HG02981 (cell line): ENCODE results near the gene GLCE.
"Not testable (repeated sequence)": the region's sequence is repeated elsewhere in the genome, so short reads cannot be mapped to it uniquely, and the experiment has no call there.

Source experiments
- ATAC-seq: cut with Tn5 transposase; IDR thresholded peaks from one replicate; pipeline ENCODE4 v1.9.1; 2021; ENCODE audit warnings: mild to moderate bottlenecking, moderate library complexity; ENCODE audit not compliant: unreplicated experiment

GLCE gene

DNA sequence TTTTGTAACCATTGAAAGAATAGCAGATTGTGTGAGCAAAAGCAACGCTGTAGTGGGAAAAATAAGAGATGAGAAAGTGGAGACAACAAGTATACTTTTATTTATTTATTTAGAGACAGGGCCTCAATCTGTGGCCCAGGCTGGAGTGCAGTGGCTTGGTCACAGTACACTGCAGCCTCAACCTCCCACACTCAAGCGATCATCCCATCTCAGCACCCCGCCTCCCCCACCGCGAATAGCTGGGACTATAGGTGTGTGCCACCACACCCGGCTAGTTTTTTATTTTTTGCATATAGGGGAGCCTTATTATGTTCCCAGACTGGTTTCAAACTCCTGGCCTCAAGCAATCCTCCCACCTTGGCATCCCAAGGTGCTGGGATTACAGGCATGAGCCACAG, 1.6 kb upstream of the GLCE start:
- ATAC-seq: no peak

DNA sequence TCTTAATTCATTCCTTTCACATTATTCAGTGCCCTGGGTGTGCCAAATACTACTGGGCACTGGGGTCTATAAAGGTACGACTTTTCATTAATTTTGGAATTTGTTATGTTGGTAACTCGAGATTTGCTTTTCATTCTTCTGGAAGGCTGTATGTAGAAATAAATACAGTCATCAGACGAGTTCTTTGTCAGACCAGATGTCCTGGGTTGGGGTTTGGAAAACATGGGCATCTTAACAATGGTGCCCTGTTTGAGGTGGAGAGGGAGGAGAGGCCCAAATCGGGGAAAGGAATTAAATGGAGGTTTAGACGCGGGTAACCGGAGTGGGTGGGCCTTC, 662 bp upstream of the GLCE start:
- no peak for ATAC-seq

DNA sequence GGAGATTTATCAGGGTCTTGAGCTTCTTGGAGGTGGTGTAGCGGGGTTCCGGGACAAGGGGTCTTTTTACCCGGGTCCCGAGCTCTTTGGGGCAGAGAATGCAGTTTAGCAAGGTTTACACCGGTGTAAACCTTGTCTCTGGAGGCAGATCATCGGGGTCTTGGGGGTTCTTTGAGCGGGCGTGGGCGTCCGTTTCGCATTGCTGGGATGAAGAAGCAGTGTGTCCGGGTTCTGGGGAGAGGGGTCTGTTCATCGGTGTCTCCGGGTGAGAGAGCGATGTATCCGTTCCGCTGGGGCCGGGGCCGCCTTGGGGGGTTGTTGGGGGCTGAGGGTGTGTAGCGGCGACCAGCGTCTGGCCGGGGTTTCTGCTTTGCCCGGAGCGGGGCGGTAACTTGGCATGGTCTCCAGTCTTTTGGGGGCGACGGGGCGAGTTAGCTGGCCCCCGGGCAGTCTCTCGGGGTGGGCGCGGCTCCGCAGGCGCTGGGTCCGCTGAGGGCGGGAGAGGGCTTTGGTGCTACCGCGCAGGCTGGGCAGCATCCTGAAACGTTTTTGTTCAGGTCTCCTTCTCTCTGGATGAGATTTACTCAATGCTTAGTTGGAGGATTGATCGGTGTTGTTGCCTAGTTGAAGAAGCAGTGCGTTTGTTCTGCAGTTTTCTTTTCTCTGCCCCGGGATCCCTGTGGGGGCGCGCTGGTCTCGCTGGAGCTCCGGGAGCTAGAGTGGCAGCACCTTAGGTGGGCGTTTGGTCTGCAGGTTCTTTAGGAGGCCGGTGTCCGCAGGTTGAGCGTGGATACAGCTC, 843 bp downstream of the GLCE start:
- ATAC-seq: no peak

DNA sequence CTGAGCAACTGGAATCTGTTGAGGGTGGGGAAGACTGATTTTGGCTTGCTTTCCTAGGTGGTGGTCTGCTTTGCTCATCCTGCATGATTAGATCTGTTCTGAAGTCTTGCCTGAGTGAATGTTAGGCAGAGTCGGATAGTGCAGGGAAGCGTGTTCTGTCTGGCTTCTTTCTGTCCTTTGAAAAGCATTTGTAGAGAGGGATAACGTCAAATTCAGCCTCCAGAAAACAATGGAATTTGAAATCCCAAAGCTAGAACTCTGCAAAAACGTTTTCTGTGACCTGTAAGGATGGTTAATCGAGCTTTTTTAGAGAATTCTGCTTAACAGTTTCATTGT, 1.4 kb downstream of the GLCE start:
- no peak for ATAC-seq

DNA sequence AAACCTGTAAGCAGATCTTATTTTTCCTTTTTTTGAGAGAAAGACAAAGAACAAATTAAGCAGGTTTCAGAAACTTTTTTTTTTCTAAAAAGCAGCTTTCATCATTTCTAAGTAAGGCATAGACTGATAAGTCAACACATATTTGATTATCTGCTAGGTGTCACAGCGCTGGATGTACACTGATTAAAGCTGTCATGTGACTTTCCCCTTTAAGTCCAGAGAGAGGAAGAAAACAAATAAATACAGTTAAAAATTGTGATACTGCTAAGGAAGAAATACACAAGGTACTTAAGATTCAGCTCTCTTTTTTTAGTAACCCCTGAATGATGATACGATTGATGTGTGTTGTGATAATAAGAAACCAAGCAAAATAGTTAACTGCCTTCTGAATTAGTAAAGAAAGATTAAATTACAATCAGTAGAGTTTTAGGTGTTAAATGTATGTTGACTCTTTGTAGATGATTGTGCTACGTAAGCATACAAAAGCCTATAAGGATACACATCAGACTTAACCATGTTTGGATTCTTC, 2.8 kb downstream of the GLCE start:
- no peak for ATAC-seq

DNA sequence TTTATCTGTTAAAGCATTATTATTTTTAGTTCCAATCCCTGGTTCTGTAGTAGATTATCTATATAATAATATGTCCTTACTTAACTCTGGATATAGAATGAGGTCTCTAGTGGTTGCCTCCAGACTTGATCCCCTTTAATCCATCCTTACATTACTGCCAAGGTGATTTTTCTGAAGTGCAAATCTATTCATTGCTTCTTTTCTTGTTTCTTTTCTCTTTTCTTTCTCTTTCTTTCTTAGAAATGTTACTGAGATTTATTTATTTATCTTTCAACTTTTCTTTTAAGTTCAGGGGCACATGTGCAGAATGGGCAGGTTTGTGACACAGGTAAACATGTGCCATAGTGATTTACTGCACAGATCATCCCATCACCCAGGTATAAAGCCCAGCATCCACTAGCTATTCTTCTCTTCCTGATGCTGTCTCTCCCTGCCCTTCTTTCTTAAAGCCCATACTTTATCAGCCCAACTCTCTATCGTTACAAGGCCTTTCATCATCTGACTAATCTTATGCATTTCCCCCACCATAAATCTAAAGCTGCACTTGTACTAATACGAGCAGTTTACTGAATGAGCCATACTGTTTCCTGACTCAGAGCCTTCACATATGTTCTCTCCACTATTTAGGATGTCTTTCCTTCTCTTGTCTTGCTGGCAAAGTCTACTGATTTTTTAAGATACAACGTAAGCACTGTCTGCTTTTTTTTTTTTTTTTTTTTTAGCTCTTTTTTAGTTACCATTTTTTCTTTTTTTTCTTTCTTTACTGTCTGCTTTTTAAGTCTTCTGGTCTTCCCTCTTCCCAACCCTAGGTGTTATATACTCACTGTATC, 4.6 kb downstream of the GLCE start:
- ATAC-seq: no peak

DNA sequence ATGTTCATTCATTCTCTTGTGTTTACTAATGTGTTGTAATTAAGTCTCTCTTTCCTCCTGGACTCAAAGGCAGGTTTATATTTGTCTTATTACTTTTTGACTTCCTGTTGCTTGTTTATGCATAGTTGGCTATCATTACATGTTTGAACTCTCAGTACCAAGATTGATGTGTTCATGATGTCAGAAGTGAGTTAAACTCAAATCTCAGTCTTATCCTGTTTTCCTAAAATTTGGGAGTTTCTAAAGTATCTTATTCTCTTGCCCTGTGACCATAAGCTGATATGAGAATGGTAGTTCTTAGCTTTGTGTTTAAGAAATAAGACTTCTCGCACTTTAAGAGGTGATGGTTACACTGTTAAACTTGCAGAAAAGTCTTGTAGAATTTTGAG, 5.2 kb downstream of the GLCE start:
- no peak for ATAC-seq

DNA sequence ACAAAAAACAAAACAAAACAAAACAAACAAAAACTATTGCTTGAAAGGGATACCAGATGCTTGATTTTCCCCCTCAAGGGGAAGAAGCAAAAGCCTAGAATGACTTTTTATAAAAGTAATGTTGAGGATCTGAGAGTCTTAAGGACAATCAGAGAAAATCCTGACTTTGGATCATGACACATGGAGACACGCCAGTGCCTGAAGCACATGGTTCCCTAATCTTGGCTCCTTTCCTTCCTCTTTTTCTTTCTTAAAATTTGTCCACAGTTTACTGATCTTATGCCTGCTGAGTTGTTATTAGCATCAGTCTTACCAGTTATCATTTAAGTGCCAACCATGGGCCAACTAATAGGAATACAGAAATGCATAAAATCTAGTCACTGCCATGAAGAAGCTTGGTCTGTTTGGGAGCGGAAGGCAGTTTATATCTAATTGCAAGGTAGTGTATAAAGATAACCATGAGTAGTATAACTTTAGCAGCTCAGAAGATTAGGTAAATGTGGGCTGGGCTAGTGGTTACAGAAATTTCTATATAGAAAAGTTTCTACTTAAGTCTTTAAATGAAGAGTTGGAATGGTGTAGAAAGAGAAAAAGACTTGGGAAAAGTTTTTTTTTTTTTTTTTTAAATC, 6.9 kb downstream of the GLCE start:
- ATAC-seq: no peak

DNA sequence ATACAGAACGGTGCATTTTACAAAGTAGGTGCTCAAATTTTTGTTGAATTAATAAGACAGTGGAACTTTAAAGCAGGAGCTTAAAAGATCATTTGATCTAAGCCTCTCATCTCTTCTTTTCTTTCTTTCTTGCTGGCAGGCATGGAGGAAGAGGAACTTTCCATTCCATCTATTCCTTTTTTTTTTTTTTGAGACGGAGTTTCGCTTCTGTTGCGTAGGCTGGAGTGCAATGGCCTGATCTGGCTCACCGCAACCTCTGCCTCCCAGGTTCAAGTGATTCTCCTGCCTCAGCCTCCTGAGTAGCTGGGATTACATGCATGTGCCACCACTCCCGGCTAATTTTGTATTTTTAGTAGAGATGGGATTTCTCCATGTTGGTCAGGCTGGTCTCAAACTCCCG, 7.9 kb downstream of the GLCE start:
- not testable (repeated sequence) for ATAC-seq

DNA sequence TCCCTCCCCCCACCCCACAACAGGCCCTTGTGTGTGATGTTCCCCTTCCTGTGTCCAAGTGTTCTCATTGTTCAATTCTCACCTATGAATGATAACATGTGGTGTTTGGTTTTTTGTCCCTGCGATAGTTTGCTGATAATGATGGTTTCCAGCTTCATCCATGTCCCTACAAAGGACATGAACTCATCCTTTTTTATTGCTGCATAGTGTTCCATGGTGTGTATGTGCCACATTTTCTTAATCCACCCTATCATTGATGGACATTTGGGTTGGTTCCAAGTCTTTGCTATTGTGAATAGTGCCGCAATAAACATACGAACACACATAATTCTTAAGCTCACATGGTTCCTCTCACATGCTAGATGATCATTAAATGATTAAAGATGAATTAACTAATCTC, 9.1 kb downstream of the GLCE start:
- not testable (repeated sequence) for ATAC-seq

DNA sequence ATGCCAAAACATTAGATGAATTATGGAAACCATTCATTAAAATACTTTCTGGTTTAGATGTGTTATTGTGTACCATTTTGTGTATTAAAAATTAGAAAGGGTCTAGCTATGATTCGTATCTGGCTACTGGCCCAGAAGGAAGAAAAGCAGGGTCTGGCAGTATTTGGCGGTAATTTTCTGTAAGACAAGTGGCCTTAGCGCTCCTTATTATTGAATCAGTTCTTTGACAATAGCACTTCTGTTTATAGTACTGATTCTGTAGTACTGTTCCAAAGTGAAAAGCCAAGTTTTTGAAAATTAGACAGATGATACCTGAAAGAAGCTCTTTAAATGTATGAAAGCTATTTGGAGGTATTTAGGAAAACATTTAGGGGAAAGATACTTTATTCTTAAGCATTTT, 10.2 kb downstream of the GLCE start:
- ATAC-seq: no peak

DNA sequence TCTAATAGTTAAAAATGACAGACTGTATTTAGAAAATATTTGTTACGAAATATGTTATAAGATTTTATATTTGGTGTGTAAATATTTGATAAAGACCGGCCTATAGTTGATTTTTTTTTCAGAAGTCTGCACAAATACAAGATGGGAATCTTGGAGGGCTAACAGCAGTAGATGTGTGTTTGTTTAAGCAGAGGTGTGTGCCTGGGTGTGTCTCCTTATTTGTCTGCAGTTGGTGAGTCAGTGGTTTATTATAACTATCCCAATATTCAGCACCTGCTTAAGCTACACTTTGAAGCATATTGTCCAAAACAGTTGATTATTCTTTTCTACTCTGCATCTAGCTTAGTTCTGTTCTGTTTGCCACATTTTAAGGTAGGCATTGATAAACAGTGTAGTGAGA, 12.4 kb downstream of the GLCE start:
- ATAC-seq: no peak

DNA sequence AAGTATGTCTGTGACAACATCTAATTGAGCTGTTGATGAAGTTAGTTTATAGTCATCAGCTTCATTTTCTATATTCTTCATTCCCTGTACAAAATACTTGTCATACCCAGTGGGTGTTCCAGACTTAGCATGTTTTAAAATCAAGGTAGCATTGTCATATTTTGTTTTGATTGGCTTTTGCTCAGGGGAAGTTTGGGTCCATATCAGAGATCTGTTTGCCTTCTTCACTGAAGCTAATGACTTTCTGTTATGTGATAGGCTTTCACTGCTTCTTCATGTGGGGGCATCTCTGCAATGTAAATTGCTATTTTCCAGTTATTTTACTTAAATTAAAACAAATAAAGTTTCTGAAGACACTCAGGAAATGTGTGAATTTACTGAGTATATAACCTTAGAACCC, 15.1 kb downstream of the GLCE start:
- no peak for ATAC-seq

DNA sequence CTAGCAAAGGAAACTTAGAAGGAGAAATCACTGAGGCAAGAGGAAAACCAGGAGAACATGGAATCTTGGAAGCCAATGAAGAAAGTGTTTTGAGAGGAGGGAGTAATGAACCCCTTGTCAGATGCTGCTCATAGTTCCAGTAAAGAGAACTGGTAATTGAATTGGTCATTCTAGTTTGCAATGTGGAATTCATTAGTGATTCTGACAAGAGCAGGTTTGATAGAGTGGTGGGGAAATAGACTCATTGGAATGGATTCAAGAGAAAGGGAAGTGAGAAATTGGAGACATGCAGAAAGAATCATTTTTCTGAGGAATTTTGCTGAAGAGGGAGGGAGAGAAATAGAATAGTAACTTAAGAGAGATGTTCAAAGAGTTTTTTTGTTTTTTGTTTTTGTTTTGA, 21.0 kb downstream of the GLCE start:
- ATAC-seq: no peak

DNA sequence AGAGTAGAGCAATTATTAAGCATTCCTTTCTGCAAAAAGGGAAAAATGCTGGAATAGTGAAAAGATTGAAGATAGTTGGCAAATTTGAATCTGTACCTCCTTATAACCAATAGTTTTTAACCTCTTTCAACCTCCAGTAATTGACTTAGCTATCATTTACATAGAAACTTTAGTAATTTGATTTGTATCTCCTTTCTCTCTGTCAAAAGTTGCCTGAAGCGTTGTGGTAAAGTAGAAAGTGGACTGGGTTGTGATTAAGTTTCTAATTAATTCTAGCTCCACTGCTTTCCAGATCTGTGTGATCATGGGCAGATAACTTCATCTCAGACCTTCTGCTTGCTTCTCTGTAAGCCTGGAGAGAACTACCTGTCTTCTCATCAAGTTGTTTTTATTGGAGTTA, 24.8 kb downstream of the GLCE start:
- ATAC-seq: no peak

DNA sequence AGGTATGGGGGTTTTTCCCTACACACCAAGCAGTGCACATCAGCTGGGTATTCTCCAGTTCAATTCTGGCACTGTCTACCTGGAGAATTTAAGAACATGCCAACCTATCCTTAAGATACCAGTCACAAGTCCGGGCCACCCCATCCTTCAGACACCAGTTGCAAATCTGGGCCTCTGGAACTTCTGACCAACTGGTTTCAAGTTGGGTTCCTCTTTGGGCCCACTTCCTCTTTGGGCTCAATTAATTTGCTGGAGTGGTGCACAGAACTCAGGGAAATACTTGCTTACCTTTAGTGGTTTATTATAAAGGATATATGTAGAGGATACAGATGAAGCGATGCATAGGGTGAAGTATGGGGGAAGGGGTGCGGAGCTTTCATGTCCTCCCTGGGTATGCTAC, 25.3 kb downstream of the GLCE start:
- ATAC-seq: no peak

DNA sequence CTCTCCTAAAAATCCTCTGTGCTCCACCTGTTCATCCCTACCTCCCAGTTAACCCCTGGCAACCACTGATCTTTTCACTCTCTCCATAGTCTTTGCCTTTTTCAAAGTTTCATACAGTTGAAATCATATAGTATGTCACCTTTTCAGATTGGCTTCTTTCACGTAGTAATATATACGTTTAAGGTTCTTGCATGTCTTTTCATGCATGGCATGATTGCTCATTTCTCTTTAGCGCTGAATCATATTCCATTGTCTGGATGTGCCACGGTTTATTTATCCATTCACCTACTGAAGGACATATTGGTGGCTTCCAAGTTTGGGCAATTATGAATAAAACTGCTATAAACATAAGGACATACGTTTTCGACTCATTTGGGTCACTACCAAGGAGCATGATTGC, 28.7 kb downstream of the GLCE start:
- ATAC-seq: no peak

DNA sequence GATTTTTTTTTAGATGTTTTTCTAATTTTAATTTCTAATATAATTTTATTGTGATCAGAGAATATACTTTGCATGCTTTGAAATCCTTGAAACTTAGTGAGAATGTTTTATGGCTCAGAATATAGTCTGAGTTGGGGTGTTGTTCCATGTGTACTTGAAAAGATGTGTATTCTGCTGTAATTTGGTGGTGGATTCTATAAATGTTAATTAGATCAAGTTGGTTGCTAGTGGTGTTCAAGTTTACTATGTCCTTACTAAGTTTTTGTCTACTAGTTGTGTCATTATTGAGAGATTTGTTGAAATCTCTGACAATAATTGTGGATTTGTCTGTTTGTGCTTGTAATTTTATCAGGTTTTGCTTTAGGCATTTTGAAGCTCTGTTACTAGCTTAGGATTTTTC, 29.7 kb downstream of the GLCE start:
- ATAC-seq: no peak

DNA sequence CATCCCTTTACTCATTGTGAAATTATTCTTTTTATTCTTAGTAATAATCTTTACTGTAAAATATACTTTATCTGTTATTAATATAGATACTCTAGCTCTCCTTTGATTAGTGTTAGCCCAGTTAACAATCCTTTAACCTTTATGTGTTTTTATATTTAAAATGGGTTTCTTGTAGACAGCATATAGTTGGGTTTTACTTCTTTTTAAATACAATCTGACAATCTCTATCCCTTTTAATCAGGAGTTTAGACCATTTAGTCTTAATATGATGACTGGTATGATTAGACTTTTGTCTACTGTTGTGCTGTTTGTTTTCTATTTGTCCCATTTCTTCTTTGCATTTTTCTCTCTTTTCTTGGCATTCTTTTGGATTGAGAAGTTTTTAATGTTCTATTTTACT, 30.1 kb downstream of the GLCE start:
- ATAC-seq: no peak

DNA sequence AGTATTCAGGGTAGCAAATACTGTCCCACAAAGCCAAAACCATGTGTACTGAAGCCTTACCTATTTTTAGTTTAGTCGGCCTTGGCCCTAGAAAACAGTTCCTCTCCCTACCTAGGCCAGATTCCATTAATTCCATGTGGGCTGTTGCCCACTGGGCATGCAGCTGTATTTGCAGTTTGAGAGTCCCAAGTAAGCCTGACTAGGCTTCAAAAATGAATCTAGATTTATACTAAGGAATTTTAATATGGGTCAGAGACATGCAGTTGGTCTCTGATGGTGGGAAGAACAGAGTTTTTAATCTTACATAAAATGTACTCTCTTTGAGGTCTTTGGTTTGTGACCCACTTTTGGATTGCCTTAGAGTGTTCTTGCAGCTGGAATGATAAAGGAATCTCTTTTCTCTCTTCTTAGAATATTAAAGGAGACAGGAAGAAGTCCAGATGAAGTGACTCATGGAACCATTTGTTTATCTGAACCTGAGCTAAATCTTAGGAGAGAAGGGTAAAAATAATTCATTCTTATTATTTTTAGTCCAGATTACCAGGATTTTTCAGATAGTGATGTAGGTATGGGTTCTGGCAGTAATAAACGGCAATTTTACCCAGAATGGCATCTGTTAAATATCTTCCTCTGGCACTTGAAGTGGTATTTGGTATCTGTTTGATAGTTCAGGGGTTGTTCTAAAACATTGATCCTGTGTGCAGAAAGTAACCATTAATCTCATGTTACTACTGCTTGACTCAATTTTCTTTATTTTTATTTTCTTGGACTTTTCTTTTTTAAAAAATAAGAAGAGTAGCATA, 33.8 kb downstream of the GLCE start:
- no peak for ATAC-seq

DNA sequence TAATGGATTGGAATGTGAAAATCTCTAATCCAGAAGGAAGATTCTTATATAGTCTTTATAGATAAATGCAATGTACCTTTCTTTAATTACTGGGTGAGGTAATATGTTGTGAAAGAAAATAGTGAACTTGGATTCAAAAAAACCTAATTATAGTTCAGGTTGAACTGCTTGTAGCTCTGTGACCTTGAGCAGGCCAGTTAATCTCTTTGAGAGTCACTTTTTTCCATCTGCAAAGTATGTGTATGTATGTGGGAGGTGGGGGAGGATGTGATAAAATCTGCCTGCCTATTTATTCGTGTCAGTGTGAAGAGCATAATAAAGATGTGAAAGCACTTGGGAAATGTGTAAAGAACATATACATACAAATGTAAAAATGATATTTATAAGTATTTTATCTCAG, 34.4 kb downstream of the GLCE start:
- no peak for ATAC-seq
